WTC11 (cell line): Measurements from ENCODE around the gene TIGIT. TPM values are rescaled to one million over a fixed set of nuclear protein-coding genes. Genes with fewer than 3 reads are reported as not detected.

Experiments
- ATAC-seq: fragments of 200-7000 bp; cut with Tn5 transposase; 2 replicates; pipeline ENCODE4 v1.10.0; 2021; ENCODE audit warnings: mild to moderate bottlenecking, moderate library complexity
- CTCF ChIA-PET: fragments of 300-600 bp; sonication (Branson Sonifier 250); formaldehyde crosslinking; loops from one replicate; lab custom pipeline; 2021; ENCODE audit warnings: antibody characterized with exemption; lab: Charles Lee
- POLR2A ChIA-PET: fragments of 350-600 bp; sonication (Branson Sonifier 250); formaldehyde crosslinking; loops from one replicate; lab custom pipeline; 2021; ENCODE audit warnings: antibody characterized with exemption; lab: Charles Lee
- DNase-seq: peaks from one replicate; pipeline ENCODE4 v3.0.0; 2021; ENCODE audit warnings: low spot score
- H3K27ac Mint-ChIP-seq: 2 replicates; pipeline ENCODE4 v1.8.0; 2021; ENCODE audit warnings: mixed read lengths
- H3K27me3 Mint-ChIP-seq: 2 replicates; pipeline ENCODE4 v1.8.0; 2021; ENCODE audit warnings: low read depth, mild to moderate bottlenecking, moderate library complexity, mixed read lengths
- H3K36me3 Mint-ChIP-seq: 2 replicates; pipeline ENCODE4 v1.8.0; 2021; ENCODE audit warnings: mixed read lengths
- H3K4me1 Mint-ChIP-seq: 2 replicates; pipeline ENCODE4 v1.8.0; 2022; ENCODE audit warnings: mixed read lengths
- H3K4me3 Mint-ChIP-seq: 2 replicates; pipeline ENCODE4 v1.8.0; 2021; ENCODE audit warnings: mild to moderate bottlenecking, moderate library complexity, mixed read lengths
- H3K9me3 Mint-ChIP-seq: 2 replicates; pipeline ENCODE4 v1.8.0; 2021; ENCODE audit warnings: mixed read lengths
- CBFB ChIP-seq: sonication (generic); formaldehyde crosslinking; IDR thresholded peaks from 2 replicates; pipeline ENCODE4 v1.8.1; 2022; ENCODE audit warnings: mild to moderate bottlenecking, low read depth, missing genetic modification reagents
- ELF4 ChIP-seq: sonication (generic); formaldehyde crosslinking; IDR thresholded peaks from 2 replicates; pipeline ENCODE4 v1.8.1; 2022; ENCODE audit warnings: low read depth, mild to moderate bottlenecking, moderate library complexity, missing genetic modification reagents
- EMX1 ChIP-seq: fragments of 250-450 bp; sonication (Bioruptor Pico); IDR thresholded peaks from 2 replicates; pipeline ENCODE4 v1.8.0; 2021; ENCODE audit warnings: mild to moderate bottlenecking
- FOXK1 ChIP-seq: sonication (generic); formaldehyde crosslinking; IDR thresholded peaks from 2 replicates; pipeline ENCODE4 v1.8.0; 2022; ENCODE audit warnings: mild to moderate bottlenecking, moderate library complexity, missing genetic modification reagents
- FOXP1 ChIP-seq: sonication (generic); formaldehyde crosslinking; IDR thresholded peaks from 2 replicates; pipeline ENCODE4 v1.8.0; 2022; ENCODE audit warnings: missing genetic modification reagents, mild to moderate bottlenecking, moderate library complexity, borderline replicate concordance
- HMGA2 ChIP-seq: fragments of 250-450 bp; sonication (Bioruptor Pico); IDR thresholded peaks from 2 replicates; pipeline ENCODE4 v1.4.0; 2021; ENCODE audit warnings: mild to moderate bottlenecking, moderate library complexity
- NFE2L1 ChIP-seq: sonication (generic); formaldehyde crosslinking; IDR thresholded peaks from 2 replicates; pipeline ENCODE4 v1.8.1; 2023; ENCODE audit warnings: missing genetic modification reagents
- NFYB ChIP-seq: sonication (generic); formaldehyde crosslinking; conservative IDR thresholded peaks from 2 replicates; pipeline ENCODE4 v1.8.0; 2022; ENCODE audit warnings: low read depth, missing genetic modification reagents
- NR3C1 ChIP-seq: sonication (generic); formaldehyde crosslinking; conservative IDR thresholded peaks from 2 replicates; pipeline ENCODE4 v1.8.1; 2023; ENCODE audit warnings: low read depth, mild to moderate bottlenecking, missing genetic modification reagents
- OVOL2 ChIP-seq: fragments of 250-450 bp; sonication (Bioruptor Pico); IDR thresholded peaks from 2 replicates; pipeline ENCODE4 v1.9.0; 2021; ENCODE audit warnings: mild to moderate bottlenecking, borderline replicate concordance
- RELA ChIP-seq: sonication (generic); formaldehyde crosslinking; IDR thresholded peaks from 2 replicates; pipeline ENCODE4 v1.8.1; 2022; ENCODE audit warnings: missing genetic modification reagents, mild to moderate bottlenecking, borderline replicate concordance
- TEAD1 ChIP-seq: sonication (generic); formaldehyde crosslinking; IDR thresholded peaks from 2 replicates; pipeline ENCODE4 v1.8.0; 2022; ENCODE audit warnings: mild to moderate bottlenecking, missing genetic modification reagents
- ZNF317 ChIP-seq: sonication (generic); formaldehyde crosslinking; IDR thresholded peaks from 2 replicates; pipeline ENCODE4 v1.8.1; 2023; ENCODE audit warnings: low read depth, mild to moderate bottlenecking, moderate library complexity, missing genetic modification reagents, borderline replicate concordance
- total RNA-seq: library from RNA; stranded (reverse); gene quantifications from 3 replicates; pipeline ENCODE4 v1.2.3, GENCODE V29; 2021
- TF ChIP-seq, protein P1 (sequence below): fragments of 250-450 bp; sonication (Bioruptor Pico); IDR thresholded peaks from 2 replicates; pipeline ENCODE4 v1.9.0; 2021; ENCODE audit warnings: moderate library complexity, mild to moderate bottlenecking, inconsistent platforms, borderline replicate concordance
- TF ChIP-seq, protein P2 (sequence below): sonication (generic); formaldehyde crosslinking; IDR thresholded peaks from 2 replicates; pipeline ENCODE4 v1.8.0; 2022; ENCODE audit warnings: mild to moderate bottlenecking, missing genetic modification reagents
- TF ChIP-seq, protein P3 (sequence below): fragments of 250-450 bp; sonication (Bioruptor Pico); IDR thresholded peaks from 2 replicates; pipeline ENCODE4 v1.9.0; 2021; ENCODE audit warnings: mild to moderate bottlenecking, borderline replicate concordance
- TF ChIP-seq, protein P4 (sequence below): fragments of 250-450 bp; sonication (Bioruptor Pico); IDR thresholded peaks from 2 replicates; pipeline ENCODE4 v1.9.0; 2021; ENCODE audit warnings: mild to moderate bottlenecking
- TF ChIP-seq, protein P5 (sequence below): sonication (generic); formaldehyde crosslinking; IDR thresholded peaks from 2 replicates; pipeline ENCODE4 v1.8.1; 2022; ENCODE audit warnings: mild to moderate bottlenecking, moderate library complexity, missing genetic modification reagents
- TF ChIP-seq, protein P6 (sequence below): sonication (generic); formaldehyde crosslinking; IDR thresholded peaks from 2 replicates; pipeline ENCODE4 v1.8.0; 2023; ENCODE audit warnings: mild to moderate bottlenecking, missing genetic modification reagents

The TIGIT gene
- total RNA-seq, 1 experiment from 2014 or later = 0.04 TPM

DNA sequence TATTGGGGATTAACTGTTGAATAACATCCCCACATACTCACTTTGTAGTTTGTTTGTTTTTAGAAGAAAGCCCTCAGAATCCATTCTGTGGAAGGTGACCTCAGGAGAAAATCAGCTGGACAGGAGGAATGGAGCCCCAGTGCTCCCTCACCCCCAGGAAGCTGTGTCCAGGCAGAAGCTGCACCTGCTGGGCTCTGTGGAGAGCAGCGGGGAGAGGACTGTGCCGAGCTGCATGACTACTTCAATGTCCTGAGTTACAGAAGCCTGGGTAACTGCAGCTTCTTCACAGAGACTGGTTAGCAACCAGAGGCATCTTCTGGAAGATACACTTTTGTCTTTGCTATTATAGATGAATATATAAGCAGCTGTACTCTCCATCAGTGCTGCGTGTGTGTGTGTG is 14.0 kb downstream of the TIGIT start (continued):
- TF ChIP-seq CBFB = no peak
- TF ChIP-seq FOXK1 = no peak
- TF ChIP-seq, protein P1, sequence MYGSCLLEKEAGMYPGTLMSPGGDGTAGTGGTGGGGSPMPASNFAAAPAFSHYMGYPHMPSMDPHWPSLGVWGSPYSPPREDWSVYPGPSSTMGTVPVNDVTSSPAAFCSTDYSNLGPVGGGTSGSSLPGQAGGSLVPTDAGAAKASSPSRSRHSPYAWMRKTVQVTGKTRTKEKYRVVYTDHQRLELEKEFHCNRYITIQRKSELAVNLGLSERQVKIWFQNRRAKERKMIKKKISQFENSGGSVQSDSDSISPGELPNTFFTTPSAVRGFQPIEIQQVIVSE (CRISPR knock-in tag) = no peak
- no peak for TF ChIP-seq EMX1 (CRISPR knock-in tag)
- TF ChIP-seq NR3C1 (CRISPR knock-in tag) = no peak
- TF ChIP-seq OVOL2 (CRISPR knock-in tag) = no peak
- no peak for TF ChIP-seq ELF4 (CRISPR knock-in tag)

DNA sequence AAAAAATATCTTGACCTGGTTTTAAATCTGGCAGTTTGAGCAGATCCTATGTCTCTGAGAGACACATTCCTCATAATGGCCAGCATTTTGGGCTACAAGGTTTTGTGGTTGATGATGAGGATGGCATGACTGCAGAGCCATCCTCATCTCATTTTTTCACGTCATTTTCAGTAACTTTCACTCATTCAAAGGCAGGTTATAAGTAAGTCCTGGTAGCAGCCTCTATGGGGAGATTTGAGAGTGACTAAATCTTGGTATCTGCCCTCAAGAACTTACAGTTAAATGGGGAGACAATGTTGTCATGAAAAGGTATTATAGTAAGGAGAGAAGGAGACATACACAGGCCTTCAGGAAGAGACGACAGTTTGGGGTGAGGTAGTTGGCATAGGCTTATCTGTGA is 14.5 kb downstream of the TIGIT start:
- no peaks in the 10 kb centered on the region; the same call in 1 of the 2 replicates for H3K27me3 Mint-ChIP-seq
- H3K36me3 Mint-ChIP-seq = no peaks in the 10 kb centered on the region
- no peak for TF ChIP-seq FOXP1 (CRISPR knock-in tag)
- TF ChIP-seq HMGA2 (CRISPR knock-in tag) = no peak
- ChIA-PET CTCF (interaction anchor here (0.6 to 1.3 kb wide), 4 partner anchors 17 to 1436 kb away, joined by 3 to 4 read pairs (median 4); no protein-coding TSS in a partner anchor), POLR2A (interaction anchor here (0.6 kb wide), 1 partner anchor 99 kb away, joined by 3 read pairs; no protein-coding TSS in a partner anchor)
- H3K27ac Mint-ChIP-seq = no peak overlapping the region
- DNase-seq = no peak
- no peaks in the 10 kb centered on the region; the same call in 1 of the 2 replicates for H3K9me3 Mint-ChIP-seq
- no peak overlapping the region for H3K4me3 Mint-ChIP-seq
- no peaks in the 10 kb centered on the region for H3K4me1 Mint-ChIP-seq
- ATAC-seq = no peak

DNA sequence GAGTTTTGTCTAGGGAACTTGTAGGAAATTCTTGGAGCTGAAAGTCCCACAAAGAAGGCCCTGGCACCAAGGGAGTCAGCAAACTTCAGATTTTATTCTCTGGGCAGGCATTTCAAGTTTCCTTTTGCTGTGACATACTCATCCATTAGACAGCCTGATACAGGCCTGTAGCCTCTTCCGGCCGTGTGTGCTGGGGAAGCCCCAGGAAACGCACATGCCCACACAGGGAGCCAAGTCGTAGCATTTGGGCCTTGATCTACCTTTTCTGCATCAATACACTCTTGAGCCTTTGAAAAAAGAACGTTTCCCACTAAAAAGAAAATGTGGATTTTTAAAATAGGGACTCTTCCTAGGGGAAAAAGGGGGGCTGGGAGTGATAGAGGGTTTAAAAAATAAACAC is 15.0 kb downstream of the TIGIT start:
- Mint-ChIP-seq H3K4me3 (no peak overlapping the region), H3K27ac (no peak overlapping the region), H3K27me3 (no peaks in the 10 kb centered on the region; the same call in 1 of the 2 replicates), H3K36me3 (no peaks in the 10 kb centered on the region), H3K4me1 (no peaks in the 10 kb centered on the region), H3K9me3 (no peaks in the 10 kb centered on the region; the same call in 1 of the 2 replicates)
- no peak for ATAC-seq
- no peak for TF ChIP-seq TEAD1 (CRISPR knock-in tag)
- no peak for TF ChIP-seq RELA (CRISPR knock-in tag)
- TF ChIP-seq, protein P2, sequence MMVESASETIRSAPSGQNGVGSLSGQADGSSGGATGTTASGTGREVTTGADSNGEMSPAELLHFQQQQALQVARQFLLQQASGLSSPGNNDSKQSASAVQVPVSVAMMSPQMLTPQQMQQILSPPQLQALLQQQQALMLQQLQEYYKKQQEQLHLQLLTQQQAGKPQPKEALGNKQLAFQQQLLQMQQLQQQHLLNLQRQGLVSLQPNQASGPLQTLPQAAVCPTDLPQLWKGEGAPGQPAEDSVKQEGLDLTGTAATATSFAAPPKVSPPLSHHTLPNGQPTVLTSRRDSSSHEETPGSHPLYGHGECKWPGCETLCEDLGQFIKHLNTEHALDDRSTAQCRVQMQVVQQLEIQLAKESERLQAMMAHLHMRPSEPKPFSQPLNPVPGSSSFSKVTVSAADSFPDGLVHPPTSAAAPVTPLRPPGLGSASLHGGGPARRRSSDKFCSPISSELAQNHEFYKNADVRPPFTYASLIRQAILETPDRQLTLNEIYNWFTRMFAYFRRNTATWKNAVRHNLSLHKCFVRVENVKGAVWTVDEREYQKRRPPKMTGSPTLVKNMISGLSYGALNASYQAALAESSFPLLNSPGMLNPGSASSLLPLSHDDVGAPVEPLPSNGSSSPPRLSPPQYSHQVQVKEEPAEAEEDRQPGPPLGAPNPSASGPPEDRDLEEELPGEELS (CRISPR knock-in tag) = no peak
- TF ChIP-seq ZNF317 (CRISPR knock-in tag) = no peak
- TF ChIP-seq, protein P3, sequence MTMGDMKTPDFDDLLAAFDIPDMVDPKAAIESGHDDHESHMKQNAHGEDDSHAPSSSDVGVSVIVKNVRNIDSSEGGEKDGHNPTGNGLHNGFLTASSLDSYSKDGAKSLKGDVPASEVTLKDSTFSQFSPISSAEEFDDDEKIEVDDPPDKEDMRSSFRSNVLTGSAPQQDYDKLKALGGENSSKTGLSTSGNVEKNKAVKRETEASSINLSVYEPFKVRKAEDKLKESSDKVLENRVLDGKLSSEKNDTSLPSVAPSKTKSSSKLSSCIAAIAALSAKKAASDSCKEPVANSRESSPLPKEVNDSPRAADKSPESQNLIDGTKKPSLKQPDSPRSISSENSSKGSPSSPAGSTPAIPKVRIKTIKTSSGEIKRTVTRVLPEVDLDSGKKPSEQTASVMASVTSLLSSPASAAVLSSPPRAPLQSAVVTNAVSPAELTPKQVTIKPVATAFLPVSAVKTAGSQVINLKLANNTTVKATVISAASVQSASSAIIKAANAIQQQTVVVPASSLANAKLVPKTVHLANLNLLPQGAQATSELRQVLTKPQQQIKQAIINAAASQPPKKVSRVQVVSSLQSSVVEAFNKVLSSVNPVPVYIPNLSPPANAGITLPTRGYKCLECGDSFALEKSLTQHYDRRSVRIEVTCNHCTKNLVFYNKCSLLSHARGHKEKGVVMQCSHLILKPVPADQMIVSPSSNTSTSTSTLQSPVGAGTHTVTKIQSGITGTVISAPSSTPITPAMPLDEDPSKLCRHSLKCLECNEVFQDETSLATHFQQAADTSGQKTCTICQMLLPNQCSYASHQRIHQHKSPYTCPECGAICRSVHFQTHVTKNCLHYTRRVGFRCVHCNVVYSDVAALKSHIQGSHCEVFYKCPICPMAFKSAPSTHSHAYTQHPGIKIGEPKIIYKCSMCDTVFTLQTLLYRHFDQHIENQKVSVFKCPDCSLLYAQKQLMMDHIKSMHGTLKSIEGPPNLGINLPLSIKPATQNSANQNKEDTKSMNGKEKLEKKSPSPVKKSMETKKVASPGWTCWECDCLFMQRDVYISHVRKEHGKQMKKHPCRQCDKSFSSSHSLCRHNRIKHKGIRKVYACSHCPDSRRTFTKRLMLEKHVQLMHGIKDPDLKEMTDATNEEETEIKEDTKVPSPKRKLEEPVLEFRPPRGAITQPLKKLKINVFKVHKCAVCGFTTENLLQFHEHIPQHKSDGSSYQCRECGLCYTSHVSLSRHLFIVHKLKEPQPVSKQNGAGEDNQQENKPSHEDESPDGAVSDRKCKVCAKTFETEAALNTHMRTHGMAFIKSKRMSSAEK = no peak
- no peak for DNase-seq
- CTCF ChIA-PET = no interaction called here
- POLR2A ChIA-PET = interaction anchor here (0.6 kb wide), 1 partner anchor 100 kb away, joined by 3 read pairs; no protein-coding TSS in a partner anchor

DNA sequence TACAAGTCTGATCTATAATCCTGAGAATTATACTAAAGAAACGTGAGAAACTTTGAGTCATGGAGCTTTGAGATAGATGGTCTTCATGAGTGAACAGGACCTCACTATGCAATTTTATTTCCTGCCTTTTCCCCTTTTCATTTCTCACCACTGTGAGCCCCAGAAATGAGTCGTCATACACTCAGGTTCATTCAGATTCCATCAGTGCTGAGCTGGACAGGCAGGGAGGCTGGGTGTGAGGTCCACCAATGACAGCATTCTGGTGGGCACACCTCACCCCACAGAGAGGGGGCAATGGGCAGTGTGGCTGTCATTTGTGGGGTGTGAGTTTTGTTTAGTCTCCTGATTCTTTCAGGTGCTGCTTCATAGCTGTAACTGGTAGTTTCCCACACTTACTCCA is 16.9 kb downstream of the TIGIT start:
- no peak overlapping the region for H3K4me3 Mint-ChIP-seq
- no peaks in the 10 kb centered on the region for H3K9me3 Mint-ChIP-seq
- H3K4me1 Mint-ChIP-seq = no peaks in the 10 kb centered on the region
- no peak for DNase-seq
- ATAC-seq = no peak
- no peaks in the 10 kb centered on the region; the same call in 1 of the 2 replicates for H3K27me3 Mint-ChIP-seq
- CTCF ChIA-PET = interaction anchor here (1.5 to 1.7 kb wide), 2 partner anchors 11 to 20 kb away, joined by 5 to 6 read pairs; no protein-coding TSS in a partner anchor
- POLR2A ChIA-PET = no interaction called here
- H3K36me3 Mint-ChIP-seq = no peaks in the 10 kb centered on the region
- H3K27ac Mint-ChIP-seq = no peak overlapping the region
- TF ChIP-seq NFE2L1 (CRISPR knock-in tag) = no peak
- TF ChIP-seq, protein P4, sequence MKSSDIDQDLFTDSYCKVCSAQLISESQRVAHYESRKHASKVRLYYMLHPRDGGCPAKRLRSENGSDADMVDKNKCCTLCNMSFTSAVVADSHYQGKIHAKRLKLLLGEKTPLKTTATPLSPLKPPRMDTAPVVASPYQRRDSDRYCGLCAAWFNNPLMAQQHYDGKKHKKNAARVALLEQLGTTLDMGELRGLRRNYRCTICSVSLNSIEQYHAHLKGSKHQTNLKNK (CRISPR knock-in tag) = no peak
- no peak for TF ChIP-seq NFYB
- TF ChIP-seq, protein P5, sequence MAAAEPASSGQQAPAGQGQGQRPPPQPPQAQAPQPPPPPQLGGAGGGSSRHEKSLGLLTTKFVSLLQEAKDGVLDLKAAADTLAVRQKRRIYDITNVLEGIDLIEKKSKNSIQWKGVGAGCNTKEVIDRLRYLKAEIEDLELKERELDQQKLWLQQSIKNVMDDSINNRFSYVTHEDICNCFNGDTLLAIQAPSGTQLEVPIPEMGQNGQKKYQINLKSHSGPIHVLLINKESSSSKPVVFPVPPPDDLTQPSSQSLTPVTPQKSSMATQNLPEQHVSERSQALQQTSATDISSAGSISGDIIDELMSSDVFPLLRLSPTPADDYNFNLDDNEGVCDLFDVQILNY = no peak
- TF ChIP-seq, protein P6, sequence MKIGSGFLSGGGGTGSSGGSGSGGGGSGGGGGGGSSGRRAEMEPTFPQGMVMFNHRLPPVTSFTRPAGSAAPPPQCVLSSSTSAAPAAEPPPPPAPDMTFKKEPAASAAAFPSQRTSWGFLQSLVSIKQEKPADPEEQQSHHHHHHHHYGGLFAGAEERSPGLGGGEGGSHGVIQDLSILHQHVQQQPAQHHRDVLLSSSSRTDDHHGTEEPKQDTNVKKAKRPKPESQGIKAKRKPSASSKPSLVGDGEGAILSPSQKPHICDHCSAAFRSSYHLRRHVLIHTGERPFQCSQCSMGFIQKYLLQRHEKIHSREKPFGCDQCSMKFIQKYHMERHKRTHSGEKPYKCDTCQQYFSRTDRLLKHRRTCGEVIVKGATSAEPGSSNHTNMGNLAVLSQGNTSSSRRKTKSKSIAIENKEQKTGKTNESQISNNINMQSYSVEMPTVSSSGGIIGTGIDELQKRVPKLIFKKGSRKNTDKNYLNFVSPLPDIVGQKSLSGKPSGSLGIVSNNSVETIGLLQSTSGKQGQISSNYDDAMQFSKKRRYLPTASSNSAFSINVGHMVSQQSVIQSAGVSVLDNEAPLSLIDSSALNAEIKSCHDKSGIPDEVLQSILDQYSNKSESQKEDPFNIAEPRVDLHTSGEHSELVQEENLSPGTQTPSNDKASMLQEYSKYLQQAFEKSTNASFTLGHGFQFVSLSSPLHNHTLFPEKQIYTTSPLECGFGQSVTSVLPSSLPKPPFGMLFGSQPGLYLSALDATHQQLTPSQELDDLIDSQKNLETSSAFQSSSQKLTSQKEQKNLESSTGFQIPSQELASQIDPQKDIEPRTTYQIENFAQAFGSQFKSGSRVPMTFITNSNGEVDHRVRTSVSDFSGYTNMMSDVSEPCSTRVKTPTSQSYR = no peak
